Activated naive CD8-positive, alpha-beta T cell treated with anti-CD3 and anti-CD28 coated beads, Interleukin-2, amount 50 U/mL, for 16 hours (primary cell): ENCODE measurements around the gene TSPEAR.
A peak's percentile ranks its signal among the peaks of the same experiment; 100 is the strongest.

Source experiments
- DNase-seq: peaks from one replicate; pipeline ENCODE4 v3.0.0-alpha.2; 2020; ENCODE audit warnings: low read depth, low spot score

Gene TSPEAR

DNA sequence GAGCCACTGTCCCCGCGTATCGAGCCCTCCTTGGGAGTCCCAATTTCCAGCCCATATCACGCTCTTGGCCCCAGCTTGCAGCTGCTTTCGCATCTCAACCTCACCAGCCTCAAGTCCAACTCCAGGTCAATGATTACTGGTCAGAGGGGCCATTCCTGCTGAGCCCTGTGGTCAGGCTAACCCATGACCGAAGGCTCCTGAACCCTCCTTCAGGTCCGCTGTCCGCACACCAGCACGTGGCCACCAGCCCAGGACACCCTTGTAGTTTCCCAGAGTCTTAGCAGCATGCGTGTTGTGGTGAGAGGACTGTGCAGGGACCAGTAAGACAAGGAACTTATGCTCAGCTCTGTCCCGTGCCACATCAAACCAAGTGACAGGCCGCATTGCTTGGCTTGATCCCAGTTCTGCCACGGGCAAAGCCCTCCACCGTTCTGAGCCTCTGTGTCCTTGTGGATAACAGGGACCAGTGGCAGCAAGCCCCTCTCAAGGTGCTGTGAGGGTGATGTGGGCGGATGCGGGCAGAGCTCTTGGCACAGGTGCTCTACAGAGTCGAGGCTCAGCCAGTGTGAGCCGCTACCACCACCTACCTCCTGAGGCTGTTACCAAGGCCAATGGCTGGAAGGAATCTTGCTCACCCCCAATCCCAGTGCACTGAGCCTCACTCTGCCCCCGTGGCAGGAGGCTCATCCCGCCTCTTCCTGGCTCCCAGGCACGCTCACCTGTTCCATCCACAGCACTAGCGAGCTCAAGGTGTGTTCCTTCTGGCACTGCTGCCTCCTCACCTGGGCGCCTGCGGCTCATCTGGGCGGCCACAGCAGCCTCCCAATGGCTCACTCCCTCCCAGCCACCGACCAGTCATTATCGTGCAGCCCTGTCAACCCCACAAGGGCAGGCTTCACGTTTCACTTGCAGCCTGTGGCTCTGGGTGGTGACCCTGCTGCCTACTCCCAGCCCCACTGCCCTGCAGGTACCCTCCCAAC, 191.7 kb downstream of the TSPEAR start:
- no peak for DNase-seq

DNA sequence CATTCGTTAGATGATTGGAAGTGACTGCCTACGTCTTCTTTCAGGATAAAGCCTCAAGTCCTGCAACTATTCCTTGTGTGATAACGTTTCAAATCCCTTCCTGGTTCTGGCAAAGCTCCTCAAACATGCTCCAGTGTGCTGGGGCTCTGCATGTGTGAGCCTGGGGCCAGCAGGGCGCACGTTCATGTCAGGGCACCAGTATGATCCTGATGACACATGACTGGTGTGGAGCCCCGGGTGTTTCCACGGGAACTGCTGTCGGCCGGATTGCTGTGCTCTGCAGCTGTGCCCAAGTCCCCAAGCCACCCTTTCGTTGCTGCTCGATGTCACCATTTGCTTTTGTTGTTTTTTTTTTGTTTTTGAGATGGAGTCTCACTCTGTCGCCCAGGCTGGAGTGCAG, 192.7 kb downstream of the TSPEAR start:
- DNase-seq: no peak

DNA sequence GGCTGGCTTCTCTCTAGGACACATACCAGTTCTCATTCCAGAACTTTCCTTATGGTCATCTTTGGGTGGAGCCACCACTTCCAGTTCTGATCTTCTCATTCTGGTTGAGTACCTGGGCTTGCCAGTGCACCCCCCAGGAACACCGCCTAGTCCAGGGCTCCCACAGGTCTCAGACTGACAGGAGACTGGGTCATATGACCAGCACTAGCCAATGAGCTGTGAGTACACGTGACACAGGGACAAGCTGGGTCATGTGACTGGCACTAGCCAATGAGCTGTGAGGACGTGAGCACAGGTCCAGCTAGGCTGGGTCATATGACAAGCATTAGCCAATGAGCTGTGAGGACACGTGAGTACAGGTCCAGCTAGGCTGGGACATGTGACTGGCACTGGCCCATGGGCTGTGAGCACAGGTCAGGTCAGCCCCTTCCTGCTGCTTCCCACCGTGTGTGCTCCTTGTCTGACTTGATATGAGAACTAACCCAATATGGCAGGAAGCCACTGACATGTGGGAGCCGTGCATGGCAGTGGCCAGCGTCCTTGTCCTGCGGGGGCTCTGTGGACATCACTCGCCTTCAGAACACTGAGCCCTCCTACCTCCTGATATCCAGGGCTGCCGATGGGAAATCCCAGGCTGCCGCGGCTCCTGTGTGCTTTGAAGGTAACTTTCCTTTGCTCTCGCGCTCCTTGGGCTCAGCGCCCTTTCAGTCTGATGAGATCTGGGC, 194.0 kb downstream of the TSPEAR start:
- DNase-seq: no peak

DNA sequence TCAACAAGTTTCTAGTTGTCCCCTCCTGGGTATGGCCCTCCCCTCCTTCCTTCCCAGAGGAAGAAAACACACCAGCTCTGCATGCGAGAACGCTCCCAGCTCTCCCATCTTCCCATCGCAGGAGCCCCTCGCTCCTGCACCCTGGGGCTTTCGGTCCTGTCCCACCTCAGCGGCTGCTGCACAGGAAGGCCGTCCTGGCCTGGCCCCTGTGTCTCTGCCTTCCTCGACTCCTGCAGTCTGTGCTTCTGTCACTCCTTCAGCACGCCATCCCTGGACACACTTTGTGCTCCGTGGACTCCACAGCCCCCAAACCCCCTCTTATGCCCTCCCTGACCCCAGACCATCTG, 194.6 kb downstream of the TSPEAR start:
- no peak for DNase-seq

DNA sequence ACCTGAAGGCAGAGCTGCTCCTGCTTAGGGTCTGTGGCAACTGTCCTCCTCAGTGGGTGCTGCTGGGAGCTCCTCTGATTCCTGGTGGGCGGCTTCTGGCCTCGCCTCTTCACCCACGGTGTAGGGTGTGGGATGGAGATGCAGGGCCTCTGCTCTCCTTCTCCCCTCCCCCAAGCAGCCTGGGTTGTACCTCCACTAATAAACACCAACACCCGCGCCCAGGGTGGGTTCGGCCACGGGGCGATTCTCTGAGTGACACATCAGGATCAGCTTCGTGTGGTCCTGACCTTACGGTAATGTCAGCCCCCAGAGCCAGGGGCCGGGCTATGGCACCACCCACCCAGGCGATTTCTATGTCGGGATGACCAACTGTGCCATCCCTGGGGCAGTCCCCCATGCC, 195.0 kb downstream of the TSPEAR start:
- DNase-seq: no peak

DNA sequence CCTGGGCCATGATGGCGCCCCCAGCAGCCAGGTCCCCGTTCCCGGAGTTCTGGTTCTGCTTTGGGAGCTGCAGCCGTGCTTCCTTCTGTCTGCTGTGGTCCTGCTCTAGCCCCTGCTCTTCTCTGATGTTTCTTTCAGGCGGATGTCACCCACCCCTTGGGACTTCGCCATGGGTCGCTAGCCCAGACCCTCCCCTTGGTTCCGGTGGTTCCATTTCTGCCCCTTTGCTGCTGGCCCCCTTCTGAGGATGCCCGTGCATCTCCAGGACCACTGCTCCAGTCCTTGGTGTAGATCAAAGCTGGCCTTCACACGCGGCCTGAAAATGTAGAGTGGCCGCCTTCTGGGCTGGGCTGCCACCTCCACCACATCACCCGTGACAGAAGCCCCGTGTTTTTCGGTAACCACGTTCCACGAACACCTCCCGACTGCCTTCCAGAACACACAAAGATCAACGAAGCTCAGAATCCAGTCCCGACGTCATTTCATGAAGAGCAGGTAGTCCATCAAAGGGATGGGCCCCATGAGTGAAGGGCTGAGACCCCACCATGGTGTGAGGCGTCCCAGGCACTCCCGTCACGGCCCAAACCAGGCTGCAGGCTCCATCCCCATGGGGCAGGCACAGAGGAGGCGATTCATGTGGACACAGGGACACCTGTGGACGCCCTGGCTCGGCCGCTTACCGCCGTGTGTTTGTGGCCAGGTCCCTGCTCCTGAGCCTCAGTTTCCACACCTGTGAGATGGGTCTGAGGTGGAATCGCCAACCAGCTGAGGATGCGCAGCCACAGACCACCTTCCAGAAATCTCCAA, 195.8 kb downstream of the TSPEAR start:
- no peak for DNase-seq

DNA sequence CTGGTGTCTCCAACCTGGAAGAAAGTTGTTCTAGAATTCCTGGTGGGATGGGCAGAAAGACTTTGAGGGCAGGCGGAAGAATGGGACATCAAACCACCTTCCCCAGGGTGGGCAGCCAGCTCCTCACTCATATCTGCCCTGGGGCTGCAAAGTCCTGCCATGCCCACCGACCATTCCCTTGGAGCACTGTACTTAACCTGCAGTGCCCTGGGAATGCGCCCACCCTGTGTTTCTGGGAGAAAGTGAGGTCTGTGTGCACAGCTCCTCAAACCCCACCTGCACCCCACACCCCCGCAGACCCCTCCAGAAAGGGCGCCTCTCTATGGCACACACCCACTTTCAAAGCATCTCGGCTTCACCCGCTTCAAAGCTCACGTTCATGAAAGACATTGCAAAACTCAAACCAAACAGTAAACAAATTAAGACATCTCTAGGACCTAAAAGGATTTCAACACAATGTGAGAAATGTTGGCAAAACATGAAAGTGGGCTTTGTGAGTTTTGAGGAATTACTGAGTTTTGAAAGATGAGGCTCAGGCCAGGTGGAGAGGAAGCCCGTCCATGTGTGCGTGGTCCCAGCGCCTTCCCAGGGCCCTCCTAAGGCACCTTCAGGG, 196.5 kb downstream of the TSPEAR start:
- DNase-seq: no peak

DNA sequence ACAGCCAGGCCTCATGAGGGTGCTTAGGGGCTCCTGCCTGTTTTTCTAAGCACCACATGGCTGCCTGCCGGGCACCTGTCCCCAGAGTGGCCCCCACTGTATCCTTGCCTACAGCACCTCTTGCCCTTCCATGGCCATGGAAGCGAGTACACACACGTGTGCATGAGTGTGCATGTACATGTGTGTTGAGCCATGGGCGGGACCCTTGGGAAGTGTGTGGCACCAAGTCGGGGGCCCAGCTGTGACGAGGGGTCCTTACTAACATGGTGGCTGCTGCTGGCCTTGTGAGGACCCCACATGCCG, 197.2 kb downstream of the TSPEAR start:
- DNase-seq: no peak

DNA sequence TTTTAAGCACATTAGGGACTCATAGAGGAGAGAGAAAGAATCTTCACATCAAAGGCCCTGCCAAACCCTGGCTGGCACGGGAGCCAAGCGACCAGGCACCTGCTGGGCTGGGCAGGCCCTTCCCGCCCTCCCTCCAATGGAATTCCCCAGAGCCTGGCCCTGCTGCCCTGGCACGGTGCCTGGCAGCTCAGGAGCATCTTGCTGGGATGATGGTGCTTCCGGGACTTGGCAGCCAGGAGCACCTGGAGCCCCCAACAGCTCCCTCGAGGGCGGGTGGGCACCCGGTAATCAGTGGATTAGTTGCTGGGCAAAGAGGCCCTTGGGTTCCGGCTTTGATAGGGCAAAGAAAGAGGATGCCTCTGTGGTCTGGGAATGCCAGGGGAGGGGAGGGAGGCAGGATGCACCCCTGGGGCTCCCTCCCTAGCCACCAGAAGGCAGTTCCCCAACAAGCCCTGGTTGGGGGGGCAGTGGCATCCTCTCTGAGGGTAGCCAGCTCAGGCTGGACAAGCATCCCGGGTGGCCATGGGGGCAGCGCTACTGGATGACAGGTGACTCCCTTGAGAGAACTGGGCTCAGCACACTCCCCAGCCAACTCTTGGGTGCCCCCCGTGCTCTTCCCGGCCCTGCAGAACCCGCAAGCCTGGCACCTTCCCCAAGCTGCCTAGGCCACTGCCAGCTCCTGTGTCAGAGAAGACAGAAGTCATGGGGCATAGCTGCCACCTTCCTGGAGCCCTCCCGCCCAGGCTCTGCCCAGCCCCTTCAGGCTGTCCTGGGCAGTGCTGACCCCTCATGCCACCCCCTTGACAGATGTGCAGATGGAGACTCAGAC, 197.8 kb downstream of the TSPEAR start:
- DNase-seq: no peak

DNA sequence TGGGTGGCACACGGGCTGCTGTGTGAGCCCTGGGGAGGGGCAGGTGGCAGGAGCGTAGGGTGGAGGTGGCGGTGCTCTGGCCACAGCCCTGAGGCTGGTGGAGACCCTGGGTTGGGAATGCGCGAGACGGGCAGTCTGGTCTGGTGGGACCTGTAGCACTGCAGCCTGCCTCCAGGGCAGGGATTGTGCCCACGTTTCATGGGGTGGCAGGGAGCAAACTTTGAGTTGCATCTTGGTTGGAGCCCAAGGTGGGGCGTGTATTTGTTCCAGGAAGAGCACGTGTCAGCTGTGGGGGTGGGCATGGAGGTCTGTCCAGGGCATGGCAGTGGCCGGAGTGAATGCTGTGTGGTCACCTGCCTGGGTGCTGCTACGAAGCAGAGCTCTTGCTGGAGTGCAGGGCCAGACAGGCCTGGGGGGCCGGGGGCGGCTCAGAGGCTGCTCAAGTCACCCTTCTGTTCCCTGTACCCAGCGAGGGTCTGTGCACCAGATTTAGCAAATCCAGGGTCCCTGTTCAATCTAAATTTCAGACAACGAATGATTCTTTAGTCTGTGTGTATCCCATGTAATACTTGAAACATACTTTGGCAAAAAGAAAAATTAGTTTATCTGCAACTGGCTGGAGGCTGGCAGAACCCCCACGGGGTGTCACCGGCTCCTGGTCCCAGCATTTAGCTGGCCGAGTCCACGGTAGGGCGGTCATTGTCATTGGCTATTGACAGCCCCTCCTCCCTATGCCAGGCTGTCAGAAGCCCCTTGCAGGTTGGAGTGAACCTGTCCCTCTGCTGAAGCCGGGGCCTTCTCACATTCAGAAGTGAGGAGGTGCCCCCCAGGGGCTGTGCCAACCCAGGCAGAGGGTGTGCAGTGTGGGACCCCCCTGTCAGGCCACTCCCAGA, 198.6 kb downstream of the TSPEAR start:
- no peak for DNase-seq

DNA sequence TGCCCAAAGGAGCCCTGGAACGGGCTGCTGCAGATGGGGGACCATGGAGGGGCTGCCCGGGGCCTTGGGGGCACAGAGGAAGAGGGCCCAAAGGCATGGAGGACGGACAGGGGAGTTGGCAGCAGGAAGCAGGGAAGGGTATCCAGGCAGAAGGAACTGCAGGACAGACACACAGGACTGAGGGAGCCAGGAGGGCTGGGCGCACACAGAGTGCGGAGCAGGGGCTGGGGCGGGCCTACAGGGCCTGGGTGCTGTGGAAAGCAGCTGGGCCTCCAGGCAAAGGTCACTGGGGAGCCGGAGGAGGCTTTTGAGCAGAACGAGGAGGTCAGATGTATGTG, 199.5 kb downstream of the TSPEAR start:
- no peak for DNase-seq

DNA sequence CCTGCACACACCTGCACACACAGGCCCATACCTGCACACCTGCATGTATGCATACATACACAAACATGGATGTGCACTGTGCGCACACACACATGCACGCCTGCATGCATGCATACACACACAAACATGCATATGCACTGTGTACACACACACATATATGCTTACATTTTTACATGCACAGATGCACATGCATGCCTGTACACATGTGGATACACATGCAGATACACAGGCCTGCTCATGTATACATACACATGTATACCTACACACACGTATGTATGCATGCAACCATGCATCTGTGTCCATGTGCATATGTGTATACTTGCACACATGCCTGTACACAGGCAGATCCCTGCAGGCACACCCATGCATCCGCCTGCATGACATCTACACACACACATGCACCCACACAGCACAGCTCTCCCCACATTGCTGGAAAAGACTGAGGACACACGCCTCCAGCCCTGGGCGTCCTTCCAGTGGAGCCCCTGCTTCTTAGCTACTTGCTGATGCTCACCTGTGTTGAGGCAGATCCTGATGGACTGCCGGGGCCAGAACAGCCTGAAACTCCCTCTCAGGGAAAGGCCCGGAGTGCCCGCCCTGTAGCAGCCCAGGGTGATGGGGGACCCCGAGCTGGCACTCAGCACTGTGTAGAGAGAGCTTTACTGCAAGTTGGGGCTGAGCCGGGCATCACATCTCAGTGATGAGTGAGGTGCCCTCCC, 200.0 kb downstream of the TSPEAR start:
- no peak for DNase-seq

DNA sequence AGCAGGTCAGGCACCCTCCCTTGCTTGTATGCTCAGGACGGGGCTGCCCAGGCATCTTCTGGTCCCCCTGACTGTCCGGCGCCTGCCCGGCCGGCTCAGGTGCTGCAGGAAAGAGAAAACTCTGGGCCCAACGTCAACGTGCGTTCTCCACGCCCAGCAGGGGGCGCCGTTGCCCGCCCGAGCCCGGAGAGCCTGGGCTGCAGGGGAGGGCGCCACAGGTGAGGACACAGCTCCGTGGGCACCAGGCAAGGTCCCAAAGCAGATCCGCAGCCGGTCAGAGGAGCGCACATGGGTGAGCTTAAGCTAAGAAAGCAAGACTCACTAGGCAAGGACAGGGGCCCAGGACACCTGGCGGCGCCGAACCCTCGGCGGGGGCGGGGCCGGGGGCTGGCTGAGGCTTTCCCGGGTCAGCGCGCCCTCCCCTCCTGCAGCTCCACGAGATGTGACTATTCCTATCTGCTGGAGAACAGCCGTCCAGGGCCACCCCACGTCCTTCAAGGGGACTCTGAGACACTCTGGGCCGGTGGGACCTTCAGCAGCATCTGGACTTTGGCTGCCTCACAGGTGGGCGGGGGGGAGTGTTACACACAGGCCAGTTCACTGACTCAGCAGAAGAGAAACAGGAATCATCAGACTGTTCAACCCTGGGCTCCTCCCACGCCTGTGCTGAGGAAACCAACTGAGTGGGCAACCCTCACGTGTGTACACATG, 200.7 kb downstream of the TSPEAR start:
- peak; percentile 60 for DNase-seq

DNA sequence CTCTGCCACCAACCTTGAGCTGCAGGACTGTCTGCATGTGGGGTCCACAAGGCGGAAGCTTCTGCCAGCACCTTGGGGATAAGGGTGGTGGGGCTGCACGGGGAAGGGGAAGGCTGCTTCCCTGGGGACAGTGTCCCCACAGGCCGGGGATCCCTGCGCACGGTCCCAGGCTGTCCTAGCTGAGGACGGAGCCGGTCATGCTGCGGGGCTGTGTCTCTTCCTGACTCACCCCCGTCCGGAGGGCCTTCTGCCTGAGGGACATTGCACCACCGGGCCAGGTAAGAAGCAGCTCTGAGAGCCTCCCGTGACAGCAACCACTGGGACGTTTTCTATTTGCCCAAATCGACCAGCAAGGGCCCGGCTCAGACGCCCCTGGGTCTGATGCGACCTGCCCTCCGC, 201.3 kb downstream of the TSPEAR start:
- DNase-seq: no peak

DNA sequence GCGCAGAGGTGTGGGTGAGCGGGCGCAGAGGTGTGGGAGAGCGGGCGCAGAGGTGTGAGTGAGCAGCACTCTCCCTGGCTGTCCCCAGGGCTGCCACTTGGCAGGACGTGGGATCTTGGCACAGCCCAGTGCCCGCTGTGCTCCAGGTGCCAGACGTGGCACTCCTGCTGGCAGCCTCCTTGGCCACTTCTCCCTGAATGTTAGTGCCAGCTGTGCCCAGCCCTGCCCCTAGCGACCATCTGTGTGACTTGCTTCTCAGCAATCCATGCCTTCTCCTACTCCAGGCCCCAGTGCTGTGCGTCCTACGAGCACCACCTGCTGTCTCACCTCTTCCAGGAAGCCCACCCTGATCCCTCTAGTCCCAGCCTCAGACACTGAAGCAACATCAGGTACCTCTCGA, 201.8 kb downstream of the TSPEAR start:
- DNase-seq: no peak

DNA sequence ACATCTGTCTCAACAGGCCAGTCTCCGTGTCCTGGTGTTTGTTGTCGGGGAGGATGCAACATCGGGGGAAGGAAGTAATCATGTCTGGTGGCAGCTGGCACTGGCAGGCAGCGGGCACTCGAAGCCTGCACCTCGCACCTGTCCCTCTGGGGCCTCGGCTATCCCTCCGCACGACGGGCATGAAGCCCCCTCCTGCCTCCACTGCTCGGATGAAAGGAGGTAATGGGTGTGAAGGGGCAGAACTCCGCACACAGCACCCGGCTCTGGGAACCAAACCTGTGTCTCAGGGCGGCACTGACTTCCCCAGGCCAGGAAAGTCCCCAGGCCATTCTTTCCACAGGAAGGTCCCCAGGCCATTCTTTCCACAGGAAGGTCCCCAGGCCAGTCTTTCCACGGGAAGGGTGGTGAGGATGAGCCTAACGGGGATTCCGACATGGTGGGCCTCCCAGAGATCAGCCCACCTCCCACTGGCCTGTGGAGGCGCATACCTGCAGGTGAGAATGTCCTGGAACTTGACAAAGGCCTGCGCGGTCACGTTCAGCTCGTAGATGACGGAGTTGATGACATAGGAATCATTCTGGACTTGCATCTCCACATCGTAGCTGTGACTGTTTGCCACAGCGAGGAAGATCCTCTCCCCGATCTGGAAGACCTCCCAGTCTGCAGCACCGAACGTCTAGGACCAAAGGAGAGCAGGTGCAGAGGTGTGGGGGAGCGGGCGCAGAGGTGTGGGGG, 202.5 kb downstream of the TSPEAR start:
- DNase-seq: no peak

DNA sequence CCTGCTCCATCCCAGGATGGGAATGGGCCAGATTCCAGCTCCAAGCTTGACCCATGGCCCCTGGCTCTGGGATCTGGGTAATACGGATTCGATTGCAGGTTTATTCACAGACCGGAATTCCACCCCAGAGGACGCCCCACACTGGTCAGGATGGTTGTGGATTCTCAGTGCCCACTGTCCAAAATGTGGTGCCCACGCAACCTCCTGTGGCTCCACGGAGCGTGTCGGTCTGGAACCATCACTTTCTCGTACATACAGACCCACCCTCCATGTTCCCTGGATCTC, 203.0 kb downstream of the TSPEAR start:
- DNase-seq: no peak

DNA sequence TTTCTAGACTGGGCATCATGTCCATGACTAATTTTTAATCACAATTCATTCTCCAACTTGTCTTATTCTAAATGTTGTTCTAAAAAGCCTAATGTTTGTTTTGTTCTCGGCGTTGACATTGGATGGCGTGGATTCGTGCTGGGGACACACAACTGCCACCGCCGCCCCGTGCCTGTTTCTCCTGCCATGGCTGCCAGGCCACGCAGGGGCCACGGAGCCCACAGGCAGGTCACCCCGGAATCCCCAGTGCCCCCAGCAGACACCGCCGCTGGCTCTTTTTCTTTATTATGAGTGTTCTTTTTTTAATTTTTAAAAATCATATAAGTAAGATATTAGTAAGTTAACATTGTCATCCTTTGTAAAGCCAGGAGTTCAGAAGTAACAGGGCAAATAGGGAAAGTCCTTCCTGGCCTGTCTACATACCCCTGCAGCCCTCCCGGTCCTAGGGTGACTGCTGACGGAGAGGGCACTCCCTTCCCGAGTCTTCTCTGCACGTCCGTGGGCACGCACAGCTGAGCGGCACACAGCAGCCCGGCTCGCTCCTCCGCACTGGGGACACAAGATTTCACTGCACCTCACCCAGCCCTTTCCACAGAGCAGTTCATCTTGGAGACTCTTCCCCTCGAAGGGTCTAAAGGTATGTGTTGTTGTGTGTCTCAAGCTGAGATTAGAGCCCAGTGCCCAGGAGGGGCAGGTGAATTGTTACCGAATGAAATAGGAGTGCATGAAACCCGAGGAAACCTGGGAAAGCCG, 203.5 kb downstream of the TSPEAR start:
- DNase-seq: no peak
